K562 (cell line): ENCODE data around the gene DCLK1. TPM values are rescaled to one million over a fixed set of nuclear protein-coding genes. Genes with fewer than 3 reads are reported as not detected.

Experiments used
- BRCA1 ChIP-seq, 2 experiments: fragments of 450-650 bp in 1 of 2; sonication (generic) in 1 of 2; formaldehyde crosslinking in 1 of 2; IDR thresholded peaks; 2 replicates each; pipeline versions ENCODE4 v1.5.0 to v1.6.1; 2017 to 2020; ENCODE audit warnings: mild to moderate bottlenecking in 1 of 2, missing genetic modification reagents in 1 of 2
- DDX20 ChIP-seq: fragments of 450-650 bp; IDR thresholded peaks from 2 replicates; pipeline ENCODE4 v1.6.1; 2016; ENCODE audit warnings: missing genetic modification characterization, low read depth, mild to moderate bottlenecking, missing compliant biosample characterization, moderate library complexity
- JUNB ChIP-seq: fragments of 450-650 bp; formaldehyde crosslinking; conservative IDR thresholded peaks from 2 replicates; pipeline ENCODE4 v1.4.0; 2020; ENCODE audit warnings: mild to moderate bottlenecking
- MCM2 ChIP-seq: fragments of 450-650 bp; IDR thresholded peaks from 2 replicates; pipeline ENCODE4 v1.6.1; 2017; ENCODE audit warnings: low read depth, mild to moderate bottlenecking
- MIER1 ChIP-seq: fragments of 450-650 bp; IDR thresholded peaks from 2 replicates; pipeline ENCODE4 v1.6.1; 2016; ENCODE audit warnings: antibody characterized with exemption, mild to moderate bottlenecking, low read depth
- NR3C1 ChIP-seq: sonication (generic); formaldehyde crosslinking; IDR thresholded peaks from 2 replicates; pipeline ENCODE4 v1.8.1; 2022; ENCODE audit warnings: missing genetic modification reagents
- STAG1 ChIP-seq: sonication (generic); formaldehyde crosslinking; IDR thresholded peaks from 2 replicates; pipeline ENCODE4 v1.5.0; 2020; ENCODE audit warnings: missing genetic modification reagents, borderline replicate concordance
- SUPT5H ChIP-seq: fragments of 450-650 bp; IDR thresholded peaks from 2 replicates; pipeline ENCODE4 v1.6.1; 2016
- TCF7L2 ChIP-seq: fragments of 150-350 bp; IDR thresholded peaks from 2 replicates; pipeline ENCODE4 v1.6.1; 2016; ENCODE audit warnings: low read depth, mild to moderate bottlenecking, low read length, moderate library complexity
- WHSC1 ChIP-seq: IDR thresholded peaks from one replicate; pipeline ENCODE4 v1.6.1; 2012; ENCODE audit warnings: low read length, control low read depth, inconsistent platforms
- ZNF184 ChIP-seq: sonication (generic); formaldehyde crosslinking; IDR thresholded peaks from 2 replicates; pipeline ENCODE4 v1.5.0; 2020; ENCODE audit warnings: missing genetic modification reagents
- ZNF212 ChIP-seq: fragments of 450-650 bp; formaldehyde crosslinking; IDR thresholded peaks from 2 replicates; pipeline ENCODE4 v1.4.0; 2020; ENCODE audit warnings: mild to moderate bottlenecking
- polyA plus RNA-seq, 8 experiments: library from polyadenylated mRNA; depleted of rRNA in 4 of 8; stranded (reverse) in 5 of 8; unstranded in 3 of 8; fragments of >200 nt; fragmentation: Nextera tagmentation in 2 of 8; fragmentation: Illumina TruSeq in 1 of 8; extraction: Ambion mirVana in 2 of 8; extraction: Trizol in 1 of 8; gene quantifications; 2 replicates each; pipeline versions ENCODE4 v1.2.1 to v1.2.3, GENCODE V29; 2011 to 2014; ENCODE audit warnings: inconsistent platforms in 1 of 8, missing spikeins in 1 of 8
- total RNA-seq, 7 experiments: library from RNA; depleted of rRNA in 6 of 7; stranded (reverse); fragments of >200 nt in 6 of 7; fragmentation: Illumina TruSeq in 2 of 7; extraction: Trizol in 2 of 7; gene quantifications; 2 replicates each; pipeline versions ENCODE4 v1.2.1 to v1.2.3, GENCODE V29; 2011 to 2021; ENCODE audit warnings: low replicate concordance in 1 of 7
- TF ChIP-seq, protein P1 (sequence below), 2 experiments: IDR thresholded peaks; 2 replicates each; pipeline ENCODE4 v1.6.1; 2012; ENCODE audit warnings: improper control_type of control experiment in 2 of 2, low read depth in 2 of 2, low read length in 2 of 2, borderline replicate concordance in 1 of 2
- TF ChIP-seq, protein P2 (sequence below): fragments of 450-650 bp; IDR thresholded peaks from 2 replicates; pipeline ENCODE4 v1.7.1; 2018; ENCODE audit warnings: mild to moderate bottlenecking, low read depth; ENCODE audit not compliant: partially characterized antibody
- TF ChIP-seq, protein P3 (sequence below): fragments of 450-650 bp; formaldehyde crosslinking; IDR thresholded peaks from 2 replicates; pipeline ENCODE4 v1.4.0; 2022; ENCODE audit warnings: missing genetic modification characterization

Gene DCLK1
- total and polyA plus RNA-seq, 9 of the 15 experiments (the other 6 are each of a cell fraction or from before 2014, with no cell fraction given): 0.07 TPM; not detected in 8

DNA sequence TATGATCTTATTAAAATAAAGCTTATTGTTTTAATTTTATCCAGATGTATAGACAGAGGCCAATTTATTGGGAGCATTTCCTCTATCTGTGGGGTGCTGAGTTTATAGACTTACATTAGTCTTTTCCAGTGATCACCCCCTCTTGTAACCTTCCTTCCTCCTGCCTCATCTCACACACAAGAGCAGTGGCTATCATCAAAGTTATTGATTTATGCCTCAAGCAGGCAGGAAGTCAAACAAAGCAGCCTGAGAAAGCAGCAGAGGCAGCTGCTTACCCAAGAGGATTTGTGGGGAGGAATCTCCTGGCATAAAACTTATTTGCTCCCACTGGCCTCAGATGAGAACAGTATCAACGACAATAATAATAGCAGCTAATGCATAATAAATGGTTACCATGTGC, 26.3 kb upstream of the DCLK1 start (continued):
- TF ChIP-seq, protein P1, sequence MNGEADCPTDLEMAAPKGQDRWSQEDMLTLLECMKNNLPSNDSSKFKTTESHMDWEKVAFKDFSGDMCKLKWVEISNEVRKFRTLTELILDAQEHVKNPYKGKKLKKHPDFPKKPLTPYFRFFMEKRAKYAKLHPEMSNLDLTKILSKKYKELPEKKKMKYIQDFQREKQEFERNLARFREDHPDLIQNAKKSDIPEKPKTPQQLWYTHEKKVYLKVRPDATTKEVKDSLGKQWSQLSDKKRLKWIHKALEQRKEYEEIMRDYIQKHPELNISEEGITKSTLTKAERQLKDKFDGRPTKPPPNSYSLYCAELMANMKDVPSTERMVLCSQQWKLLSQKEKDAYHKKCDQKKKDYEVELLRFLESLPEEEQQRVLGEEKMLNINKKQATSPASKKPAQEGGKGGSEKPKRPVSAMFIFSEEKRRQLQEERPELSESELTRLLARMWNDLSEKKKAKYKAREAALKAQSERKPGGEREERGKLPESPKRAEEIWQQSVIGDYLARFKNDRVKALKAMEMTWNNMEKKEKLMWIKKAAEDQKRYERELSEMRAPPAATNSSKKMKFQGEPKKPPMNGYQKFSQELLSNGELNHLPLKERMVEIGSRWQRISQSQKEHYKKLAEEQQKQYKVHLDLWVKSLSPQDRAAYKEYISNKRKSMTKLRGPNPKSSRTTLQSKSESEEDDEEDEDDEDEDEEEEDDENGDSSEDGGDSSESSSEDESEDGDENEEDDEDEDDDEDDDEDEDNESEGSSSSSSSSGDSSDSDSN (IDR thresholded peaks at IDR 0.05; ENCODE audit: borderline replicate concordance in 1 of 2, low read depth in 2 of 2, low read length in 2 of 2): no peak
- TF ChIP-seq, protein P2, sequence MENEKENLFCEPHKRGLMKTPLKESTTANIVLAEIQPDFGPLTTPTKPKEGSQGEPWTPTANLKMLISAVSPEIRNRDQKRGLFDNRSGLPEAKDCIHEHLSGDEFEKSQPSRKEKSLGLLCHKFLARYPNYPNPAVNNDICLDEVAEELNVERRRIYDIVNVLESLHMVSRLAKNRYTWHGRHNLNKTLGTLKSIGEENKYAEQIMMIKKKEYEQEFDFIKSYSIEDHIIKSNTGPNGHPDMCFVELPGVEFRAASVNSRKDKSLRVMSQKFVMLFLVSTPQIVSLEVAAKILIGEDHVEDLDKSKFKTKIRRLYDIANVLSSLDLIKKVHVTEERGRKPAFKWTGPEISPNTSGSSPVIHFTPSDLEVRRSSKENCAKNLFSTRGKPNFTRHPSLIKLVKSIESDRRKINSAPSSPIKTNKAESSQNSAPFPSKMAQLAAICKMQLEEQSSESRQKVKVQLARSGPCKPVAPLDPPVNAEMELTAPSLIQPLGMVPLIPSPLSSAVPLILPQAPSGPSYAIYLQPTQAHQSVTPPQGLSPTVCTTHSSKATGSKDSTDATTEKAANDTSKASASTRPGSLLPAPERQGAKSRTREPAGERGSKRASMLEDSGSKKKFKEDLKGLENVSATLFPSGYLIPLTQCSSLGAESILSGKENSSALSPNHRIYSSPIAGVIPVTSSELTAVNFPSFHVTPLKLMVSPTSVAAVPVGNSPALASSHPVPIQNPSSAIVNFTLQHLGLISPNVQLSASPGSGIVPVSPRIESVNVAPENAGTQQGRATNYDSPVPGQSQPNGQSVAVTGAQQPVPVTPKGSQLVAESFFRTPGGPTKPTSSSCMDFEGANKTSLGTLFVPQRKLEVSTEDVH: no peak
- TF ChIP-seq MCM2 (no peak), JUNB (CRISPR knock-in tag) (no peak), ZNF212 (CRISPR knock-in tag) (no peak), ZNF184 (CRISPR knock-in tag) (no peak), WHSC1 (no peak), BRCA1 (IDR thresholded peaks at IDR 0.05) (no peak), BRCA1 (CRISPR knock-in tag; IDR thresholded peaks at IDR 0.05) (no peak), NR3C1 (CRISPR knock-in tag) (no peak), DDX20 (no peak), MIER1 (no peak), SUPT5H (no peak), STAG1 (CRISPR knock-in tag) (no peak), TCF7L2 (no peak)
- TF ChIP-seq, protein P3, sequence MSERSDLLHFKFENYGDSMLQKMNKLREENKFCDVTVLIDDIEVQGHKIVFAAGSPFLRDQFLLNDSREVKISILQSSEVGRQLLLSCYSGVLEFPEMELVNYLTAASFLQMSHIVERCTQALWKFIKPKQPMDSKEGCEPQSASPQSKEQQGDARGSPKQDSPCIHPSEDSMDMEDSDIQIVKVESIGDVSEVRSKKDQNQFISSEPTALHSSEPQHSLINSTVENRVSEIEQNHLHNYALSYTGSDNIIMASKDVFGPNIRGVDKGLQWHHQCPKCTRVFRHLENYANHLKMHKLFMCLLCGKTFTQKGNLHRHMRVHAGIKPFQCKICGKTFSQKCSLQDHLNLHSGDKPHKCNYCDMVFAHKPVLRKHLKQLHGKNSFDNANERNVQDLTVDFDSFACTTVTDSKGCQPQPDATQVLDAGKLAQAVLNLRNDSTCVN: no peak
- TF ChIP-seq, all 486 proteins: peak for 0
